Kidney capillary endothelial cell (primary cell): ENCODE data around the gene HOXC9.
A peak's percentile ranks its signal among the peaks of the same experiment; 100 is the strongest.

Experiments used
- DNase-seq: peaks from one replicate; pipeline ENCODE4 v3.0.0-alpha.2; 2018; ENCODE audit warnings: low spot score

HOXC9 gene

DNA sequence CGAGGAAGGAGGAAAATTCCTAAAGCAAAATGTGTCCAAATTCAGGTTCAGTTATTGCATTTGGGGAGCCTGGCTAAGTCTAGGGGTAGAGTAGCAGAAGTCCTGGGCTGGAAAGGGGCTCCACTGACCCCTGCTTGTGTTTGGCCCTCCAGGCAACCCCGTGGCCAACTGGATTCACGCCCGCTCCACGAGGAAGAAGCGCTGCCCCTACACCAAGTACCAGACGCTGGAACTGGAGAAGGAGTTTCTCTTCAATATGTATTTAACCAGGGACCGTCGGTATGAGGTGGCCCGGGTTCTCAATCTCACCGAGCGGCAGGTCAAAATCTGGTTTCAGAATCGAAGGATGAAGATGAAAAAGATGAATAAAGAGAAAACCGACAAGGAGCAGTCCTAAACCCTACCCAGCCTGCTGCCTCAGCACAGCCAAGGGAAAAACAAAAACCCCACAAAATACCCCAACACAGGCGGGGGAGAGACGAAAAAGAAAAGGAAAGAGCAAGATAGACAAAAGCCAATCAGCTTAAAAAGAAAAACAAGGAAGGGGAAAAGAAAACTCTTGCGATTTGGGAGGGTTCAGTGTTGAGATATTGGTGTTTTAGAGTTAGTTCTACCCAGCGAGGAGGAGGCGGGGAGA, 2.4 kb downstream of the HOXC9 start:
- DNase-seq, result no peak

DNA sequence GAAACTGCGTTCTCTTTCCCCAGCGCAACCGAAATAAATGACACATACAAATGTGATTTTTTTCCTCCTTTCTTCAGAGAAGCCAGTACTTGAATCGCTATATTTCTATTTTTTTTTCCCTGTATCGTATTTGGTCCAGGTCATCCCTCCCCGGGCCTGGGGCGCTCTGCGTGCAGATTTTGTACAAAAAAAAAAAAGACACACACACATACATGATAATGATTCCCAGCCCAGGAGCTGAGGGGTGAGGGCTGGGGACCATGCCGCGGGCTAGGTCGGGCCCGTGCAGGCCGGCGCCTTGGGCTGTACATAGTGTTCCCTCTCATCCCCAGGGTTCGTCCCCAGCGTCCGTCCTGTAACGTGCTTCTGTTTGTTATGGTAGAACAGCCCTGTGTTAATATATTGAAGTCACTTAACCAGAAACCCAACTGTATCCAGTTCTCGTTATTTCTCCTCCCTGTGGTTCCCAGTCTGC, 3.0 kb downstream of the HOXC9 start:
- DNase-seq, result no peak

- no peak for DNase-seq
Observed at GRCh38 chr12:54003625-54004024, 3.7 kb downstream of the HOXC9 start.

DNA sequence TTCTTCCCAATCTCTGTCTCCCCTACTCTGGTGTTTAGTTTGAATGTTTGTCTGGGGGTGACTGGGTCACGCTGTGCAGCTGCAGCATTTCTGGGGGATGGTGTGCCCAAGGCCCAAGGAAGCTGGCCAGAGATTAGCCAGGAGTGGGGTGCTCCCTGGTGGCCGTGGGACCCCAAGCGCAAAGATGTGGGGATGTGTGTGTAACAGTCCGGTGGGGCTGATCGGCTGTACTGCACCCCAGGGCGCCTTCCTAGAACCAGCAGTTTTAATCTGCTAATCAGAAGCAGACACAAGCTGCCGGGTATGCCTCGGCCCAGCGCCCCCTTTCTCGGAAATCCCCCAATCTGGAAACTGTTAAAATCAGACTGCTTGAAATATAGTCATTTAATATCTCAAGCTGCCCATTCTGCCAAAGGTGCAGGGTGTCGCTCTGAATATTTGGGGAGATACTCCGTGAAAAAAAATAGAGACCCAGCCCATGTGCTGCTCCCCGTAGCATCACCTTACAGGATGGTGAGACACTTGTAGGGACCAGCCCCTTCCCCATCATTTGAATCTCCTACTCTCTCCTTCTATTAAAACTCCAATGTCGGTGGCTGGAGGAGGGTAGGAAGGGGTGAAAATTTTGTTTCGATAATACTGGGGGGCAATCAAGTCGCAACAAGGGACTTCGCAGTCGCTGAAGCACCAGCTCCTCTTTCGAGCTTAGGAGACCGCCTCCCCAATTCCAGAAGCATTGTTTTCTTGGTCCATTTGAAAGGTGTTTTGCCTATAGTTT, 4.3 kb downstream of the HOXC9 start:
- DNase-seq, result no peak

DNA sequence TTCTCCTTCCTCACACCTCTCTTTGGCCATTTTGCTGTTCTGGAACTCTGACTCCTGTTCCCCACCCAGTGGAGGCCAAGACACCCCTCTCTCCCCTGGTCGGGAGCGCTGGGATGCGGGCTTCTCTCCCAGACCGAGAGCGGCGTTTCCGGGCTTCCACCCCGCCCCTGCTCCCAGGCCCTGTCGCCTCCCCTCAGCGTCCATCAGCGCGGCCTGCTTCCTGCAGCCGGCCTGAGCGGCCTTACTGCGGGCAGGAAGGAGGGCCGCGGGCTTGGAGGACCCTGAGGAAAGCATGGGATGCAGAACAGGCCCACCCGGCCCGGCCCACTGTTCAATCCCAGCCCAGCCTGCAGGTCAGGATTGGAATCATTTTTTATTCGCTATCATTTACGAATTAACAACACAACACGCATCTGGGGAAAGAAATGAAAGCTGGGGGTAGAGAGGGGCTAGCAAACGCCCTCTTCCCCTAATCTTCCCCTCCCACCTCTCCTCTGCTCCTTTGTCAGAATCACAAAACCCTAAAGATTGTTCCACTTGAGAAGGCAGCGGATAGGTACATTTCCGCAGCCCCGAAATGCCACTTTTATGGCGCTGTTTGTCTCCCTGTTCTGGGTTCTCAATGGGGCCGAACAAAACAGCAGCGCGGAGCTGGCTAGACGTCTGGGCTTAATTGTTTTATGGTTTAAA, 5.0 kb downstream of the HOXC9 start:
- DNase-seq, result no peak

DNA sequence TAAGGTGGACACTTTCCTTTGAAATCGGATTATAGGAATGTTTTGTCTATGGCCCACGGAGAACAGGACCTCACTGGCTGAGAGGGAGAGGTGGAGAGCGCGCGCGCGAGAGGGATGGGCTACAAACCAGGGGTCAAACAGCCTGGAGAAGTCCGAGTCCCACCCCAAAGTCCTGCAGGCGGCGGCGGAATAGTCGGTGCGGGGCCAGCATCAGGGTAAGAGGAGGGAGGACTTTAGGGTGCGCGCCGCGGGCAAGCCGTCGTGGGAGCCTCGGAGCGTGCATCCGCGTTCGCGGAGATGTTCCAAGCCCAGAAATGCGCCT, 5.5 kb downstream of the HOXC9 start:
- no peak for DNase-seq

DNA sequence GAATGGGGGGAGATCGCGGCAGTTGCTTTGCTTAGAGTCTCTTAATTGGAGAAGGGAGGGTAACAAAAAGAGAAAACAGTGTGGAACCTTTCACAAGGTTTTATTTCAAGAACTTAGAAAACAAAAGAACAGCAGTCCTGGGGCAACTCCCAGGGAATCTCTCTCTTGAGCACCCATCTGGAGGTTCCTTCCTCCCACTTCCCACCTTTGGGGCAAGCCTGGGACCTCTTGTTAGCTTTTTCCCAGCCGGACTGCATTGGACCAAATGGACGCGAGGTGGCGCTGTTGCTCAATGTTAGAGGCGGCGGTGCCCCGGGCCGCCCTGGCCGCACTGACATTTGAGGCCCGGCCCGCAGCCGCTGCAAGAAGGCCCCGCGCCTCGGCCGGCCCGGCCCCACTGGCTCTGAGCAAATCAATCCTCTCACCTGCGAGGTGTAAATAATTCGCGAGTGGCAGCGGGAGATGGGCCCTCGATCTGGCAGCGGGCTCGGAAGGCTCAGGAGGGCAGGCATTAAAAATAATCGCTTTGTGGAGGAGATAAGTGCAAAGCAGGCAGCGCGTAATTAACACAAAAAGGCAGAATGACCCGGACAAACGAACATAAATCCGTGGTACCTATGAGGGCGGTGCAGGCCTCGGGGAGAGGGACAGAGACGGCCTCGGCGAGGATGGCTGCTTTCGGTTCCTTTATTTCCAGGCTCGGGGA, 6.0 kb downstream of the HOXC9 start:
- peak; percentile 80 for DNase-seq

- DNase-seq, result no peak
Observed at GRCh38 chr12:54006559-54007220, 6.7 kb downstream of the HOXC9 start.

- DNase-seq, result no peak
Observed at GRCh38 chr12:54007538-54008259, 7.7 kb downstream of the HOXC9 start.

DNA sequence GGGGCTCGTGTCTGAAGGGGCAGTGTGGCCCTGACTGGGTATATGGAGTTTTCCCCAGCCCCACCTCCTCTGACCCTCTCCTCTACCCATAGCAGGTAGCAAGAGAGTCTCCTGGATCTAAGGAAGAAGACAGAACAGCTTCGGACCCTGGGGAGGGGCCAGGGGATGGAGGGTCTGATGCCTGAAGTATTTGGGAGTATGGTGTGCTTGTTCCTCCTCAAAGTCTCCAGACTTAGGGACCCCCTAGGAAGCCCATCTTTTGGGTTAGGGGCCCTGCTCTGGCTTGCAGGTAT, 8.2 kb downstream of the HOXC9 start:
- no peak for DNase-seq

- no peak for DNase-seq
Observed at GRCh38 chr12:54009171-54010052, 9.5 kb downstream of the HOXC9 start.

- no peak for DNase-seq
Observed at GRCh38 chr12:54010053-54010971, 10.4 kb downstream of the HOXC9 start.

DNA sequence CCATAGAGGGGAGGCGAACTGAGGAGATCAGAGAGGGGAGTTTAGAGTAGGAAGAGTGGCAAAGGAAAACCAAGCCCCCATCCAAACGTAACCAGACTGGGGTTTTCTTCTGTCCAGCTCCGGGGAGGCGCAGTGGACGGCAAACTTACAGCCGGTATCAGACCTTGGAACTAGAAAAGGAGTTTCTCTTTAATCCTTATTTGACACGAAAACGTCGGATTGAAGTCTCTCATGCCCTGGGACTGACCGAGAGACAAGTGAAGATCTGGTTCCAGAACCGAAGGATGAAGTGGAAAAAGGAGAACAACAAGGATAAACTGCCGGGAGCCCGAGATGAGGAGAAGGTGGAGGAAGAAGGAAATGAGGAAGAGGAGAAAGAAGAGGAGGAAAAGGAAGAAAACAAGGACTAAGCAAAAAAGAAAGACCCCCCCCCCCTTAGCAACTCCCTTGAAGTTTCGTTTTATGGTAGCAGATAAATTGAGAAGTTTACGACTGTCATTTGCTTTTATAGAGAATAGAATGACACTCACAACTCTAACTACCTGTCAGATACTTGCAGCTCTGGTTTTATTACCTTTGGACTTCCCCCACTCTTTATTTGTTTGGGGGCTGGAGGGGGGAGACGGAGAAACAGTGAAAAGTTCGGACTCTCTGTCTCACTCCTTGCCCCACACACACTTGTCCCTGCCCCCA, 11.2 kb downstream of the HOXC9 start:
- no peak for DNase-seq

DNA sequence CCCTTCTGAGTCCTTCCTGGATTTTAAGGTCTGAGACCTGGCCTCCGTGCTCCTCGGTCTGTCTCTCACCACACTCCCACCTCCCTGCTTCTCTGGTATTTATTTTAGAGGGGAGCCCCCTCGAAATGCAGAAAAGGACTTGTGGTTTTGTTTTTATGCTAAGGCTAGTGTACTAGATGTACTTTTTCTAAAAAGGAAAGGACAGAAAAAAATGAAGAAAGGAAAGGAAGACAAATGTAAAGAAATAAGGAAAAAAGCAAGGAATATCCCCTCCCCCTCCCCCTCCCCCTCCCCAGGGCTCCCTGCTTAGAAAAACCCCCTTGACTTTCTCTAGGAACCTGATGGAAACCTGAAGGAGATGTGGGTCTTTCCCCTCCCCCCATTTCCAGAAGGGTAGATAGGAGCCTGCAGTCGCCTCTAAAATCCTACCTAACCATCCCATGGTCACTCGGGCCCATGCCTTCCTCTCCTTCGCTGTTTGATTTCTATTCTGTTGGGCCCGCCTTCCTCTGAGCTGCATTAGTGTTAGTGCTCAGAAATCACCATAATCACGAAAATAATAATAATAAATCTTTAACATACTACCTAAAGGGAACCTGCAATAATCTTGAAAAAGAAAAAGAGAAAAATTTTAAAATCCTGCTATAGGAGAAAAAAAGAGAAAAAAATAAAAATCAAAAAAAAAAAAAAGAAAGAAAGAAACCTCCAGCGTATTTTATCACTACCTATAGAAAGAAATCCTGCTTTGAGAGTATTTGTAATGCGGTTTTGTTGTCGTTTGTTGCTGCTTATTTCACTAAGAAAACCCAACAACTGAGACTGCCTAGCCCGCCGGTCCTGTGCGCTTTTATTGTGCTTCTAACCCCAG, 11.9 kb downstream of the HOXC9 start:
- no peak for DNase-seq

- no peak for DNase-seq
Observed at GRCh38 chr12:54012631-54013409, 12.9 kb downstream of the HOXC9 start.

DNA sequence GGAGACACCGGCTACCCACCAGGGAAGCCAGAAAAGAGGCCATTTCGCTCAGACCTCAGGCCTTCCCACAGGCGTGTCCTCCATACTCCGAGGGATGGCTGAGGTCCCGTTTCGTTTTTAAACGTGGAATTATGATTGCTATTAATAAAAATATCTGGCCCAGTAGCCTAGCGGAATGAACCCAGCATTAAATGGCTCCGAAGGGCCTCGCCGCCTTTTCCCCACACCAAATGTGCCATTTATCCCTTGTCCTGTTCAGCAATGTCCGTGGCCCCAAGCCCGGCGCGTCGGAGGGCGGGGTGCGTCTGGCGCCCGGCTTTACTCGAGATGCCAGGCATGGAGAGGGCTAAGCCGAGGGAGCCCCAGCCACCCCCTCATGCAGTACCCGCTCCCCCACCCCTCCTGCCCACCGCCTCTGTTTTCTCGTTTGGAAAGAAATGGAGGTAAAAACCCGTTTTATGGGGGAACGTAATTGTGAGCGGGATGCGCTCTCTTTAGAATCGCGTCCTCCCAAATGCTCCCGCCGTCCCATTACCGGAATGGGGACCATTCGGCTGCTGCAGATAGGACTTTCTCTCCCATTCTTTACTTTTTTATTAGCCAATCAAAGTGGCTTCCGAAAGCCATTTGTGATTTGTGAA, 14.5 kb downstream of the HOXC9 start:
- DNase-seq, result no peak
